Posterior vena cava (tissue), 2 donors: ENCODE measurements around the gene CPNE4. TPM values are rescaled to one million over a fixed set of nuclear protein-coding genes. Genes with fewer than 3 reads are reported as not detected.

Source experiments
- DNase-seq: peaks from one replicate; pipeline ENCODE4 v3.0.0-alpha.2; 2020; ENCODE audit warnings: low spot score
- intact Hi-C, 2 donors: fragments of 100-400 bp; cut with DNase I; formaldehyde crosslinking; loops; one replicate each; pipeline versions ENCODE4 v1.14.1 to v1.14.2; 2022 to 2023
- total RNA-seq, 2 donors: library from RNA; stranded (reverse); fragmentation: NEBNext Ultra II Directional; extraction: Animal tissue kit (Norgen Biotek cat#: 25700); gene quantifications; one replicate each; pipeline ENCODE4 v1.2.1, GENCODE V29; 2021
- donor health status: DM: yes; HTN: yes; CAD: no.
- donor health status: DM: yes; HTN: yes; CAD: no.

CPNE4 gene
- total RNA-seq, 2 donors from 2014 or later: not detected

- DNase-seq: no peak
- intact Hi-C loops: no loop called here
Measured at GRCh38 chr3:131772269-131773026, 262.4 kb downstream of the CPNE4 start.

- DNase-seq: no peak
- intact Hi-C loops: no loop called here
Measured at GRCh38 chr3:131762981-131763564, 271.7 kb downstream of the CPNE4 start.

GRCh38 chr3:131756405-131756804 lies 278.4 kb downstream of the CPNE4 start:
- no peak for DNase-seq
- intact Hi-C loops: no loop called here

- no peak for DNase-seq
- intact Hi-C loops: no loop called here
Measured at GRCh38 chr3:131755380-131755779, 279.4 kb downstream of the CPNE4 start.

GRCh38 chr3:131750256-131750655 lies 284.6 kb downstream of the CPNE4 start:
- intact Hi-C loops: no loop called here
- DNase-seq: no peak

GRCh38 chr3:131749826-131750225 lies 285.0 kb downstream of the CPNE4 start:
- intact Hi-C loops: no loop called here
- no peak for DNase-seq

- no peak for DNase-seq
- intact Hi-C loops: no loop called here
Measured at GRCh38 chr3:131747466-131747865, 287.3 kb downstream of the CPNE4 start.

- DNase-seq: no peak
- intact Hi-C loops: no loop called here
Measured at GRCh38 chr3:131744765-131745164, 290.0 kb downstream of the CPNE4 start.

- intact Hi-C loops: no loop called here
Measured at GRCh38 chr3:131743126-131743525, 291.7 kb downstream of the CPNE4 start.

GRCh38 chr3:131739211-131739610 lies 295.6 kb downstream of the CPNE4 start:
- intact Hi-C loops: no loop called here
- no peak for DNase-seq

More at GRCh38 chr3:131743126-131743525, 291.7 kb downstream of the CPNE4 start:
- DNase-seq: no peak

GRCh38 chr3:131738095-131738494 lies 296.7 kb downstream of the CPNE4 start:
- DNase-seq: no peak
- intact Hi-C loops: no loop called here

- intact Hi-C loops: no loop called here
Measured at GRCh38 chr3:131735544-131735943, 299.3 kb downstream of the CPNE4 start.

GRCh38 chr3:131735116-131735515 lies 299.7 kb downstream of the CPNE4 start:
- no peak for DNase-seq
- intact Hi-C loops: no loop called here

More at GRCh38 chr3:131735544-131735943, 299.3 kb downstream of the CPNE4 start:
- no peak for DNase-seq

GRCh38 chr3:131733086-131733841 lies 301.6 kb downstream of the CPNE4 start:
- intact Hi-C loops: no loop called here
- no peak for DNase-seq

GRCh38 chr3:131731709-131732108 lies 303.1 kb downstream of the CPNE4 start:
- no peak for DNase-seq
- intact Hi-C loops: no loop called here

GRCh38 chr3:131730581-131730980 lies 304.2 kb downstream of the CPNE4 start:
- DNase-seq: no peak
- intact Hi-C loops: no loop called here

GRCh38 chr3:131729643-131730017 lies 305.2 kb downstream of the CPNE4 start:
- intact Hi-C loops: no loop called here
- DNase-seq: no peak

- intact Hi-C loops: no loop called here
- no peak for DNase-seq
Measured at GRCh38 chr3:131728898-131729642, 305.7 kb downstream of the CPNE4 start.

GRCh38 chr3:131725414-131725813 lies 309.4 kb downstream of the CPNE4 start:
- intact Hi-C loops: no loop called here

GRCh38 chr3:131723343-131723742 lies 311.5 kb downstream of the CPNE4 start:
- intact Hi-C loops: no loop called here
- DNase-seq: no peak

More at GRCh38 chr3:131725414-131725813, 309.4 kb downstream of the CPNE4 start:
- DNase-seq: no peak
